HepG2 (cell line): Measurements from ENCODE around the gene TMEM134. TPM values are rescaled to one million over a fixed set of nuclear protein-coding genes. Genes with fewer than 3 reads are reported as not detected.

ENCODE experiments used
- ATF1 ChIP-seq: IDR thresholded peaks from 2 replicates; pipeline ENCODE4 v1.6.1; 2016; ENCODE audit warnings: mild to moderate bottlenecking, control low read depth
- HNRNPUL1 ChIP-seq: fragments of 200-400 bp; formaldehyde crosslinking; IDR thresholded peaks from 2 replicates; pipeline ENCODE4 v1.6.1; 2017; ENCODE audit warnings: low read depth, mild to moderate bottlenecking, low read length, moderate library complexity
- JUND ChIP-seq: sonication (generic); formaldehyde crosslinking; IDR thresholded peaks from 2 replicates; pipeline ENCODE4 v1.8.0; 2022; ENCODE audit warnings: mild to moderate bottlenecking, missing genetic modification reagents
- KLF9 ChIP-seq: IDR thresholded peaks from 2 replicates; pipeline ENCODE4 v1.6.1; 2016; ENCODE audit warnings: low read depth
- MXI1 ChIP-seq: IDR thresholded peaks from 3 replicates; pipeline ENCODE4 v1.6.1; 2012; ENCODE audit warnings: low read depth, low read length, inconsistent platforms, borderline replicate concordance
- NPAS2 ChIP-seq: sonication (generic); formaldehyde crosslinking; IDR thresholded peaks from 2 replicates; pipeline ENCODE4 v1.8.0; 2022; ENCODE audit warnings: mild to moderate bottlenecking, missing genetic modification reagents, borderline replicate concordance
- PRMT3 ChIP-seq: sonication (generic); formaldehyde crosslinking; IDR thresholded peaks from 2 replicates; pipeline ENCODE4 v1.8.1; 2022; ENCODE audit warnings: low read depth, mild to moderate bottlenecking, moderate library complexity, missing genetic modification reagents, borderline replicate concordance
- PRPF4 ChIP-seq: fragments of 200-400 bp; formaldehyde crosslinking; IDR thresholded peaks from 2 replicates; pipeline ENCODE4 v1.6.1; 2016; ENCODE audit warnings: low read length, low read depth; ENCODE audit not compliant: poor library complexity, severe bottlenecking
- RARA ChIP-seq: IDR thresholded peaks from 2 replicates; pipeline ENCODE4 v1.6.1; 2016; ENCODE audit warnings: missing genetic modification reagents, missing compliant biosample characterization
- SALL1 ChIP-seq: sonication (generic); formaldehyde crosslinking; IDR thresholded peaks from 2 replicates; pipeline ENCODE4 v1.8.0; 2022; ENCODE audit warnings: mild to moderate bottlenecking, missing genetic modification reagents
- SALL2 ChIP-seq: sonication (generic); formaldehyde crosslinking; IDR thresholded peaks from 2 replicates; pipeline ENCODE4 v1.8.1; 2023; ENCODE audit warnings: mild to moderate bottlenecking, missing genetic modification reagents, inconsistent platforms
- SAP130 ChIP-seq: IDR thresholded peaks from 2 replicates; pipeline ENCODE4 v1.6.1; 2016; ENCODE audit warnings: low read depth
- STAT5B ChIP-seq: sonication (generic); formaldehyde crosslinking; IDR thresholded peaks from 2 replicates; pipeline ENCODE4 v1.4.0; 2020; ENCODE audit warnings: missing genetic modification reagents
- TAF15 ChIP-seq: fragments of 200-400 bp; formaldehyde crosslinking; IDR thresholded peaks from one replicate; pipeline ENCODE4 v1.6.1; 2018; ENCODE audit warnings: mild to moderate bottlenecking, low read depth, low read length; ENCODE audit not compliant: poor library complexity, severe bottlenecking
- YEATS4 ChIP-seq: sonication (generic); formaldehyde crosslinking; IDR thresholded peaks from 2 replicates; pipeline ENCODE4 v1.4.0; 2020; ENCODE audit warnings: missing genetic modification reagents, borderline replicate concordance
- ZBTB20 ChIP-seq: sonication (generic); formaldehyde crosslinking; IDR thresholded peaks from 2 replicates; pipeline ENCODE4 v1.8.1; 2023; ENCODE audit warnings: missing genetic modification reagents, low read depth, mild to moderate bottlenecking, borderline replicate concordance
- ZNF138 ChIP-seq: sonication (generic); formaldehyde crosslinking; IDR thresholded peaks from 2 replicates; pipeline ENCODE4 v1.5.0; 2020; ENCODE audit warnings: mild to moderate bottlenecking, low read depth, missing genetic modification reagents
- ZNF224 ChIP-seq: sonication (generic); formaldehyde crosslinking; IDR thresholded peaks from 2 replicates; pipeline ENCODE4 v1.5.0; 2020; ENCODE audit warnings: mild to moderate bottlenecking, missing genetic modification reagents
- ZNF232 ChIP-seq: sonication (generic); formaldehyde crosslinking; IDR thresholded peaks from 2 replicates; pipeline ENCODE4 v1.4.0; 2020; ENCODE audit warnings: missing genetic modification reagents, borderline replicate concordance
- ZNF451 ChIP-seq: sonication (generic); formaldehyde crosslinking; IDR thresholded peaks from 2 replicates; pipeline ENCODE4 v1.5.0; 2020; ENCODE audit warnings: mild to moderate bottlenecking, missing genetic modification reagents
- ZNF720 ChIP-seq: sonication (generic); formaldehyde crosslinking; IDR thresholded peaks from 2 replicates; pipeline ENCODE4 v1.4.0; 2020; ENCODE audit warnings: missing genetic modification reagents
- ZNF850 ChIP-seq: sonication (generic); formaldehyde crosslinking; conservative IDR thresholded peaks from 2 replicates; pipeline ENCODE4 v1.9.0; 2021; ENCODE audit warnings: mild to moderate bottlenecking, missing genetic modification reagents
- polyA plus RNA-seq, 8 experiments: library from polyadenylated mRNA; depleted of rRNA in 3 of 8; stranded (reverse) in 7 of 8; unstranded in 1 of 8; fragments of >200 nt; fragmentation: Illumina TruSeq in 4 of 8; extraction: Trizol in 4 of 8; gene quantifications; 2 replicates each; pipeline versions ENCODE4 v1.2.1 to v1.2.3, GENCODE V29; 2011 to 2016; ENCODE audit warnings: low read depth in 4 of 8, missing spikeins in 1 of 8, mixed read lengths in 1 of 8; ENCODE audit not compliant: insufficient read depth in 1 of 8
- total RNA-seq, 5 experiments: library from RNA; depleted of rRNA; stranded (reverse); fragments of >200 nt; fragmentation: Illumina TruSeq; extraction: Trizol; gene quantifications; 2 replicates each; pipeline ENCODE4 v1.2.3, GENCODE V29; 2016; ENCODE audit warnings: low read depth in 1 of 5
- TF ChIP-seq, protein P1 (sequence below): sonication (generic); formaldehyde crosslinking; IDR thresholded peaks from 2 replicates; pipeline ENCODE4 v1.4.0; 2020; ENCODE audit warnings: missing genetic modification reagents, borderline replicate concordance
- TF ChIP-seq, protein P2 (sequence below): IDR thresholded peaks from 2 replicates; pipeline ENCODE4 v1.6.1; 2016
- TF ChIP-seq, protein P3 (sequence below): sonication (generic); formaldehyde crosslinking; IDR thresholded peaks from 2 replicates; pipeline ENCODE4 v1.5.1; 2020; ENCODE audit warnings: mild to moderate bottlenecking, missing genetic modification reagents
- TF ChIP-seq, protein P4 (sequence below): sonication (generic); formaldehyde crosslinking; IDR thresholded peaks from 2 replicates; pipeline ENCODE4 v1.8.0; 2023; ENCODE audit warnings: mild to moderate bottlenecking, missing genetic modification reagents

Gene TMEM134
- total and polyA plus RNA-seq, 2 of the 13 experiments (the other 11 are each of a cell fraction or from before 2014, with no cell fraction given) = 6.9 to 26.9 TPM

DNA sequence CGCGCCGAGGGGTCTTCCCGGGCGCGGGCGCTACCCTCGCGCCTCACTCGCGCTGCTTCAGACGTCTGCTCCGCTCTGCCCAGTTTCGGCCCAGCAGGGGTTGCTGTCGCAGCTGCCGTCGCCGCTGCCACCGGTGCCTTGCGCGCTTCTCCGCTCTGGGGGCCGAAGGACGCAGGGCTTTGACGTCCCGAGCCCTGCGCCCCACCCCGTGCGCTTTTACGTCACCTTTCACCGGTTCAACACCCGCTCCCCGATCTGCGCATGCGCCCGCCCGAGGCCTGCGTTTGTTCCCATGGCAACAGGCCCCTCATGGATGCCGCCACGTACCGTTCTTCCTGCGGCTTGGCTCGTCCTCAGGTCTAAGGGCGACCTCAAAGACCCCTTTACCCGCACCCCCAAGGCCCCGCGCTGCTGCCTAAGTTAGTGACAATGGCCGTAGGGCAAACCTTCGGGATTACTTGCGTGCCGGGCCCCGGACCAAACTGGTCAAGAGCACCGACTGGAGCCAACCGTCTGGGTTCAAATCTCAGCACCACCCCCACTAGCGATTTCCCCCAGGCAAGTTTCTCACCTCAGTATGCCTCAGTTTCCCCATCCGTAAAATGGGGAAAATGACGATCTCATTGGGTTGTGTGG lies 39.6 kb upstream of the TMEM134 start (continued):
- TF ChIP-seq ZNF138 (CRISPR knock-in tag) = no peak
- TF ChIP-seq JUND (CRISPR knock-in tag) = no peak
- peak; percentile 98 for TF ChIP-seq MXI1
- TF ChIP-seq YEATS4 (CRISPR knock-in tag) = peak; percentile 84; the same call in 1 of the 2 replicates
- TF ChIP-seq SAP130 (CRISPR knock-in tag) = peak; percentile 81
- no peak for TF ChIP-seq SALL2 (CRISPR knock-in tag)
- TF ChIP-seq, protein P1, sequence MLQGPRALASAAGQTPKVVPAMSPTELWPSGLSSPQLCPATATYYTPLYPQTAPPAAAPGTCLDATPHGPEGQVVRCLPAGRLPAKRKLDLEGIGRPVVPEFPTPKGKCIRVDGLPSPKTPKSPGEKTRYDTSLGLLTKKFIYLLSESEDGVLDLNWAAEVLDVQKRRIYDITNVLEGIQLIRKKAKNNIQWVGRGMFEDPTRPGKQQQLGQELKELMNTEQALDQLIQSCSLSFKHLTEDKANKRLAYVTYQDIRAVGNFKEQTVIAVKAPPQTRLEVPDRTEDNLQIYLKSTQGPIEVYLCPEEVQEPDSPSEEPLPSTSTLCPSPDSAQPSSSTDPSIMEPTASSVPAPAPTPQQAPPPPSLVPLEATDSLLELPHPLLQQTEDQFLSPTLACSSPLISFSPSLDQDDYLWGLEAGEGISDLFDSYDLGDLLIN (CRISPR knock-in tag) = peak; percentile 94; the same call in 1 of the 2 replicates
- no peak for TF ChIP-seq HNRNPUL1
- TF ChIP-seq NPAS2 = no peak
- TF ChIP-seq, protein P2, sequence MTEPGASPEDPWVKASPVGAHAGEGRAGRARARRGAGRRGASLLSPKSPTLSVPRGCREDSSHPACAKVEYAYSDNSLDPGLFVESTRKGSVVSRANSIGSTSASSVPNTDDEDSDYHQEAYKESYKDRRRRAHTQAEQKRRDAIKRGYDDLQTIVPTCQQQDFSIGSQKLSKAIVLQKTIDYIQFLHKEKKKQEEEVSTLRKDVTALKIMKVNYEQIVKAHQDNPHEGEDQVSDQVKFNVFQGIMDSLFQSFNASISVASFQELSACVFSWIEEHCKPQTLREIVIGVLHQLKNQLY (CRISPR knock-in tag) = no peak
- no peak; the same call in 1 of the 2 replicates for TF ChIP-seq ZBTB20
- peak; percentile 86 for TF ChIP-seq ZNF451 (CRISPR knock-in tag)
- TF ChIP-seq TAF15 = no peak
- no peak for TF ChIP-seq PRPF4
- peak; percentile 91 for TF ChIP-seq ATF1 (CRISPR knock-in tag)
- peak; percentile 44; the same call in 1 of the 2 replicates for TF ChIP-seq SALL1 (CRISPR knock-in tag)
- TF ChIP-seq STAT5B = no peak
- TF ChIP-seq ZNF720 (CRISPR knock-in tag) = no peak
- TF ChIP-seq, protein P3, sequence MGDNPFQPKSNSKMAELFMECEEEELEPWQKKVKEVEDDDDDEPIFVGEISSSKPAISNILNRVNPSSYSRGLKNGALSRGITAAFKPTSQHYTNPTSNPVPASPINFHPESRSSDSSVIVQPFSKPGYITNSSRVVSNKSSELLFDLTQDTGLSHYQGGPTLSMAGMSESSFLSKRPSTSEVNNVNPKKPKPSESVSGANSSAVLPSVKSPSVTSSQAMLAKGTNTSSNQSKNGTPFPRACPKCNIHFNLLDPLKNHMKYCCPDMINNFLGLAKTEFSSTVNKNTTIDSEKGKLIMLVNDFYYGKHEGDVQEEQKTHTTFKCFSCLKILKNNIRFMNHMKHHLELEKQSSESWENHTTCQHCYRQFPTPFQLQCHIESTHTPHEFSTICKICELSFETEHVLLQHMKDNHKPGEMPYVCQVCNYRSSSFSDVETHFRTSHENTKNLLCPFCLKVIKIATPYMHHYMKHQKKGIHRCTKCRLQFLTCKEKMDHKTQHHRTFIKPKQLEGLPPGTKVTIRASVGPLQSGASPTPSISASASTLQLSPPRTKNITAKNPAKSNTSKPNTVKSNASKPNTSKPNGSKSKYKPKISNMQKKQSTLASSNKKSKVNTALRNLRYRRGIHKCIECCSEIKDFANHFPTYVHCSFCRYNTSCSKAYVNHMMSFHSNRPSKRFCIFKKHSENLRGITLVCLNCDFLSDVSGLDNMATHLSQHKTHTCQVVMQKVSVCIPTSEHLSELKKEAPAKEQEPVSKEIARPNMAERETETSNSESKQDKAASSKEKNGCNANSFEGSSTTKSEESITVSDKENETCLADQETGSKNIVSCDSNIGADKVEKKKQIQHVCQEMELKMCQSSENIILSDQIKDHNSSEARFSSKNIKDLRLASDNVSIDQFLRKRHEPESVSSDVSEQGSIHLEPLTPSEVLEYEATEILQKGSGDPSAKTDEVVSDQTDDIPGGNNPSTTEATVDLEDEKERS (CRISPR knock-in tag) = 0 out of 2 replicates have a peak, but pooled peaks have one; percentile 10
- TF ChIP-seq KLF9 (CRISPR knock-in tag) = no peak
- TF ChIP-seq PRMT3 (CRISPR knock-in tag) = no peak
- 0 out of 2 replicates have a peak, but pooled peaks have one; percentile 67 for TF ChIP-seq ZNF850 (CRISPR knock-in tag)
- TF ChIP-seq, protein P4, sequence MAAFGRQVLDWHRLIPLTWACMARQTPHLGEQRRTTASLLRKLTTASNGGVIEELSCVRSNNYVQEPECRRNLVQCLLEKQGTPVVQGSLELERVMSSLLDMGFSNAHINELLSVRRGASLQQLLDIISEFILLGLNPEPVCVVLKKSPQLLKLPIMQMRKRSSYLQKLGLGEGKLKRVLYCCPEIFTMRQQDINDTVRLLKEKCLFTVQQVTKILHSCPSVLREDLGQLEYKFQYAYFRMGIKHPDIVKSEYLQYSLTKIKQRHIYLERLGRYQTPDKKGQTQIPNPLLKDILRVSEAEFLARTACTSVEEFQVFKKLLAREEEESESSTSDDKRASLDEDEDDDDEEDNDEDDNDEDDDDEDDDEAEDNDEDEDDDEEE = no peak
- no peak for TF ChIP-seq RARA (CRISPR knock-in tag)
- 0 out of 2 replicates have a peak, but pooled peaks have one; percentile 15 for TF ChIP-seq ZNF224 (CRISPR knock-in tag)
- TF ChIP-seq ZNF232 (CRISPR knock-in tag) = no peak
